NCI-H146 treated with DMSO at 0.1 percent for 48 hours (cell line): ENCODE results near the gene TESK2.
"Not testable (repeated sequence)": the region's sequence is repeated elsewhere in the genome, so short reads cannot be mapped to it uniquely, and the experiment has no call there.

Source experiments
- DNase-seq: peaks from one replicate; lab custom pipeline; 2025; ENCODE audit not compliant: unreplicated experiment; lab: John Stamatoyannopoulos, UW

The TESK2 gene, protein sequence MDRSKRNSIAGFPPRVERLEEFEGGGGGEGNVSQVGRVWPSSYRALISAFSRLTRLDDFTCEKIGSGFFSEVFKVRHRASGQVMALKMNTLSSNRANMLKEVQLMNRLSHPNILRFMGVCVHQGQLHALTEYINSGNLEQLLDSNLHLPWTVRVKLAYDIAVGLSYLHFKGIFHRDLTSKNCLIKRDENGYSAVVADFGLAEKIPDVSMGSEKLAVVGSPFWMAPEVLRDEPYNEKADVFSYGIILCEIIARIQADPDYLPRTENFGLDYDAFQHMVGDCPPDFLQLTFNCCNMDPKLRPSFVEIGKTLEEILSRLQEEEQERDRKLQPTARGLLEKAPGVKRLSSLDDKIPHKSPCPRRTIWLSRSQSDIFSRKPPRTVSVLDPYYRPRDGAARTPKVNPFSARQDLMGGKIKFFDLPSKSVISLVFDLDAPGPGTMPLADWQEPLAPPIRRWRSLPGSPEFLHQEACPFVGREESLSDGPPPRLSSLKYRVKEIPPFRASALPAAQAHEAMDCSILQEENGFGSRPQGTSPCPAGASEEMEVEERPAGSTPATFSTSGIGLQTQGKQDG

DNA sequence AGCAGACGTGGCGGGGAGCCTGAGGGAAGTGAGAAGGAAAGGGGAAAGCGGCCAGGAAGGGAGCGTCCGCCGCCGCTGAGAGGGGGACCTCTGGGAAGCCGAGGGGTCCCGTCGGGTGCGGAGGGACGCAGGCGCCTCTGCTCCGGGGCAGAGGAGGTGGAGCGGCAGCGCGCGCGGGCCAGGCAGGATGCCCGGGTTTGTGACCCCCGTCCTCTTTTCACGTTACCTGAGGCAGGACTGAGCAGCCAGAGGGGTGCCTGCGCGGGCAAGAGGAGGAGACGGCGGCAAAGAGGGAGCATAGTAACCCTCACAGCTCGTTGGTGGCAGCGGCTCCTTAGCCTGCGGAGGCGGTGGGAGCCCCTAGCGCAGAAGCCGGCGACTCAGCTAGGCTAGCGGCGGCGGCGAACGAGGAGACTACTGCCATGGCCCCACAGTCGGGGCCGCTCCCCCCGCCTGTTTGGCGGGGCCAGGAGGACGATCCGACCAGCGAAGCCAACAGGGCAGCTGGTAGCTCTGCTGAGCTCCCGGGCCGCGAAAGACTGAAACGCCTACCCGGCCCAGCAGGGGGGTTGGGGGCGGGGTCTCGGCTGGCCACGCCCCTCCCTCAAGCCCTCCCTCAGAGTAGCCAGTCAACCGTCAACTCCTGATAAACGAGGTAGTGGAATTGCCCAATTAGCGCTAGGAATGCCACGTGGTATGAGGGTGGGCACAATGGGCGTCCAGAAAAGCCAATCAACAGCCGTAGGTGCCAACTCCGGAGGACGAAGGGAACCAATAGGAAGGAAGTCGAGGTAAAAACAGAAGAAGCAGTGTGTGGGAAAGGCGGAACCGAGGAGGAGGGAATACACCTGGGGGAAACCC is at the start of gene TESK2:
TESK2 (minus strand) TSS at position 538 of the 861 bp plus-strand sequence. CDS start 33,378 bp downstream, outside the sequence.
- DNase-seq = peak; percentile 97

DNA sequence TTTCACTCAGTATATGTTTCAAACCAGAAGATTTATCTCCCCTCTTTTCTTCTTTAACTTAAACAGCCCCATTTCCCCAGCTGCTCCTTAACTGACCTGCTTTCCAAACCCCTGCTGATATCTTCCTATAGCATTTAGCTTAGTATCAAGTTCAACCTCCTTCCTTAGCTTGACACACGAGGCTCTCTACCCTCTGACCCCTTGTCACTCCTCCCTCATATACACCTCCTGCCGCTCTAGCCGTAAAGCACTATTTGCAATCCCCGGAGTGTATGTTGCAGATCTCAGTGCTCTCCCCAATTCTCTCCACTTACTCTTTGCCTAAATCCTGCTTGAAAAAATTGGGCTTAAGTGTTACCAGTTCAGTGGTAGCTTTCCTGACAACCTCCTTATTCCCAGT is 45.9 kb upstream of the TESK2 start:
- DNase-seq = no peak

DNA sequence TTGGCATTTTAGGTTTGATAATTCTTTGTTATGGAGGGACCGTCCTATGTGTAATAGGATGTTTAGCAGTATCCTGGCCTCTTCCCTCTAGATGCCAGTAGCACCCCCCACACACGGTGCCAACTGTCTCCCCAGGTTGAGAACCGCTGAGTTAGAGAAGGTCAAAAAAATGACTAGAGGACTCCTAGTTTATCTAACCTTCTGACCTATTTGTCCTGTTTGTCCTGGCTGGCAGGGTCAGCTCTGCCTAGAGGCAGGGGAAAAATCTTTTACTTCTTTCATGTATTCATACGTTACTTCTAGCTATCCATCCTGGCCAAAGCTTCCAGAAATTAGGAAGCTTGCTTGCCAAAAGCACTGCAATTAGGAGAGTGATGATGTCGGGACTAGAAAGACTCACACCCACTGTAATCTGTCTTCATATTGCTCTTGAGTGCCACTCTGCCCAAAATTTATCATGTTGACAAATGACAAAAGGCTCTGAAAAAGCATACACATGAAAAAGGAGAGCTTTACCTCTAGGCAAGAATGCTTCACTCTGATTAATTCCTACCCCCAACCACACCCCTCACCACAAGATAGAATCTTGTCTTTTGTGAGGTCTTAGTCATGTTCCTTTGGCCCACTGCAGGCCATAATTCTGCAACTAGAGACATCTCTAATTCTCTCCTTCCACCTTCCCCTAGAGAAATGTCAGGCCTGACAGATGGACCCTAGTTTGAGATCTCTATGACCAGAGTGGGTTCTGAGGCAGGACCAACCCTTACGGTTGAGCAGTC is 45.2 kb upstream of the TESK2 start:
- DNase-seq = no peak

DNA sequence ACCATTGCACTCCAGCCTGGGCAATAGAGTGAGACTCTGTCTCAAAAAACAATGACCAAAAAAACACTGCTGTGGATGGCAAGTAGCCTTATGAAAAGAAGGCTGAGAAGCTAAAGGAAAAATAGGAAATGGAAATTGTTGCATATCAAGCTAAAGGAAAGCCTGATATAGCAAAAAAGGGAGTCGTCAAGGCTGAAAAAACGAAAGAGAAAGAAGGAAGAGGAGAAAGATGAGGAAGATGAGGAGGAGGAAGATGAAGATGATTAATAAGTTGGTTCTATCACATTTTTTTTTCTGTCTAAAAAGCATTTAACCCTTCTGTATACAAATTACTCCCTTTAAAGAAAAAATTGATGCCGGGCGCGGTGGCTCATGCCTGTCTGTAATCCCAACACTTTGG is 40.9 kb upstream of the TESK2 start:
- no peak for DNase-seq

DNA sequence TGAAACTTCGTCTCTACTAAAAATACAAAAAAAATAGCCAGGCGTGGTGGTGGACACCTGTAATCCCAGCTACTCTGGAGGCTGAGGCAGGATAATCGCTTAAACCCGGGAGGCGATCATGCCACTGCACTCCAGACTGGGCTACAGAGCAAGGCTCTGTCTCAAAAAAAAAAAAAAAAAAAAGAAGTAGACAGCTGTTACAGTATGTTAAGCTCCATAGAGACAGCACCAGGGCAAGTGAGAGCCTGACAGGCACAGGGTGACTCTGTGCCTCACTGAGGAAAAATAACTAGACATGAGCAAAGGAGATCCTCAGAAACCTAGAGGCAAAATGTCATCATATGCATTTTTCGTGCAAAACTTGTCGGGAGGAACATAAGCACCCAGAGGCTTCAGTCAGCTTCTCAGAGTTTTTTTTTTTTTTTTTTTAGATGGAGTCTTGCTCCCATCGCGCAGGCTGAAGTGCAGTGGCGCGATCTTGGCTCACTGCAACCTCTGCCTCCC is 39.7 kb upstream of the TESK2 start:
- no peak for DNase-seq

DNA sequence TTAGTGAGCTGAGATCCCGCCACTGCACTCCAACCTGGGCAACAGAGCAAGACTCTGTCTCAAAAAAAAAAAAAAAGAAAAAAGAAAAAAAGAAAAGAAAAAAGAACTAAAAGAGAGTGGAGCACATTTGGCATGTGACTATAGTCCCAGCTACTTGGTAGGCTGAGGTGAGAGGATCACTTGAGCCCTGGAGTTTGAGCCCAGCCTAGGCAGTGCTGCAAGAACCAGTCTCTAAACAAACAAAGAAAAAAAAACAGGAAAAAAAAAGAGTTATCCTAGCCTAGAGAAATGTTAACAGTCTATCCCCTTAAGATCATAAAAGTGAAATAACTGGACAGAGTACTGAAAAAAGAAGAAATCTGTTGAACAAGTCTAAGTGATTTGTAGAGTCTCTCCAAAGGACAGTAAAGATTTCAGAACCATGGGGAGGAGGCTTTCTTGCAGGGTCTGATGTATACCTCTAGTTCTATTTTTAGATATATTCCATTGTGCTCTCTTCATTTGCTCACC is 35.2 kb upstream of the TESK2 start:
- no peak for DNase-seq

DNA sequence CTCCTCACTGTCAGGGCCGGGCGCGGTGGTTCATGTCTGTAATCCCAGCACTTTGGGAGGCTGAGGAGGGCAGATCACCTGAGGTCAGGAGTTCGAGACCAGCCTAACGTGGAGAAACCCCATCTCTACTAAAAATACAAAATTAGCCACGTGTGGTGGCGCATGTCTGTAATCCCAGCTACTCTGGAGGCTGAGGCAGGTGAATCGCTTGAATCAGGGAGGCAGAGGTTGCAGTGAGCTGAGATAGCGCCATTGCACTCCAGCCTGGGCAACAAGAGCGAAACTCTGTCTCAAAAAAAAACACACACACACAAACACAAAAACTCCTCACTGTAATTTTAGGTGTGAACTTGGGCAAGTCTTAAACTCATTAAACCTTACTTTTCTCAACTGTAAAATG is 33.0 kb upstream of the TESK2 start:
- not testable (repeated sequence) for DNase-seq

DNA sequence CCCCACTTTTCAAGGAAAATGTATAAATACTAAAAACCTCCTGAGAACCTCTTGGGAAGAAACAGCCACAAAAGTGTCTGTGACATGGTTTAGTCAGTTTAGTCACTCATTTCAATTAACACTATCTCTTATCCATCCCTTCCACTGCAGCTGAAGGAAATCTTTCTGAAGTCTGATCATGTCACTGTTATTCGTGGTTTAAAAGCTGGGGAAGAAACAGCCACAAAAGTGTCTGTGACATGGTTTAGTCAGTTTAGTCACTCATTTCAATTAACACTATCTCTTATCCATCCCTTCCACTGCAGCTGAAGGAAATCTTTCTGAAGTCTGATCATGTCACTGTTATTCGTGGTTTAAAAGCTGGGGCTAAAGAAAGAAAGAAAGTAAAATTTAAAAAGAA is 32.6 kb upstream of the TESK2 start:
- DNase-seq = not testable (repeated sequence)

DNA sequence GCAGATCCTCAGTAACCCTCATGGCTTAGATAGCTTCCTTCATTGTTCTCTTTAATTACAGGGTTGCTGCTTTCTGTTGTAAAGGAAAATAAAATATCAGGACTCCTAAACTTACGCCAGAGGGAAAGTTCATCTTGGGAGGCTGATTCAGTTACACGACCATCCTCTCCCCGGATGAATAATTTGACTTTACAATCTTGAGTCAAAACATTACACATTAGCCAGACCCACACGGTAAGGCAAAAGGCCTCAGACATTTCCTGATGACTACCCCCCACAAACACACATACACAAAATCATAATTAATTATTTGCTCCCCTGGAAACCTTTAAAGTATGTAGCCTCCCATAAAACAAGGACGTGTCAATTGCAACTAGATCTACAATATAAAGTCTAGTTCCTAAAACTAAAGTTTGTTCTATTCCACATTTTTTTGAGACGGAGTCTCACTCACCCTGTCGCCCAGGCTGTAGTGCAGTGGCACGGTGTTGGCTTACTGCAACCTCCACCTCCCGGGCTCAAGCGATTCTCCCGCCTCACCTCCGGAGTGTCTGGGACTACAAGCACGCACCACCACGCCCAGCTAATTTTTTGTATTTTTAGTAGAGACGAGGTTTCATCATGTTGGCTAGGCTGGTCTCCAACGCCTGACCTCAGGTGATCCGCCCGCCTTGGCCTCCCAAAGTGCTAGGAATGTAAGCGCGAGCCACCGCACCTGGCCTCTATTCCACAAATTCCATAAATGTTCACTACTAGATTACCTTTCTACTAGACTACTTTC is 31.6 kb upstream of the TESK2 start:
- DNase-seq = no peak

DNA sequence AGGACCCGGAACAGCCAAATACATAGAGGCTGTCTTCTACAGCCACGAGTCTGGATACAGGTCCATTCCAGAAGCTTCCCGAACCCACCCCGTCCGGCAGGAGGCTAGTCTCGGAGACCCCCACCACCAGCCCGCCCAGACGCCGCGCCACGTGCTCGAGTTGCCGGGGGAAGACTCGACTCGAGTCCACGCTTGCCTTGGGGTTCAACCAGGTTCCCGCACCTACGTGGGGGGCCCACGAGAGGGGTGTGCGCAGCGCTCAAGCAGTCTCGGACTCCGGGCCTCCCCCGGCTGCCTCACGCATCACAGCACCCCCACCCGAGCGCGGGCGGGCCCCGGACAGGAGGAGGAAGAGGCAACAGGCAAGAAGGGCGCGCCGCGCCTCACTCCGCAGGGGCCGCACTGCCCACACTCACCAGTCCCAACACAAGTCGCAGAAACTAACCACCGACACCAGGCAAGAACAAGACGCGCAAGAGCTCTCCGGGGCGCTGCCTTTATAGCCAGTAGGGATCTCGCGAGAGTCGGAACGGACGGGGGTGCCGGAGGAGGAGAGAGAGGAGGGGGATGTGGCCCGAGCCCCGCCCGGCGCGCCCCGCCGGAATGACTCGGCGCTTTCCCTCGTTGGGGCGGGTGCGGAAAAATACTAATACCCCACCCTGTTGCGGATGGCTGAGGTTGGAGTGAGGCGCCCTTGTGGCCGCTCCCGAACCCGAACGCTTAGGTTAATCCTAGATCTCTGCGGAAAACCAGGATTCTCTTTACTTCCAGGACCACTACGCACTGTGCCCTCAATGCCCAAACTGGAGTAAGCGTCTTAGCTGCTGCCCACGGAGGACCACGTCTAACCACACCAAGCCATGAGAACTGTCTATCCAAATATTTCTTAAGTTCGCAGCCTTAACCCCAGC is 30.7 kb upstream of the TESK2 start, which contains the start of gene PRDX1:
PRDX1 (minus strand) TSS at position 472 of the 911 bp plus-strand sequence. CDS start 2,841 bp downstream, outside the sequence.
- DNase-seq = peak; percentile 73

DNA sequence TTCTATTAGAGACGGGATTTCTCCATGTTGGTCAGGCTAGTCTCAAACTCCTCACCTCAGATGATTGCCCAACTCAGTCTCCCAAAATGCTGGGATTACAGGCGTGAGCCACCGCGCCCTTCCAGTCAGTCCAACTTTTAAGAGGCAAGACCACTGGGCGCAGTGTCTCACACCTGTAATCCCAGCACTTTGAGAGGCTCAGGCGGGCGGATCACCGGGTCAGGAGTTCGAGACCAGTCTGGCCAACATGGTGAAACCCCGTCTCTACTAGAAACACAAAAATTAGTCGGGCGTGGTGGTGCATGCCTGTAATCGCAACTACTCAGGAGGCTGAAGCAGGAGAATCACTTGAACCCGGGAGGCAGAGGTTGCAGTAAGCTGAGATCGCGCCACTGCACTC is 28.8 kb upstream of the TESK2 start:
- not testable (repeated sequence) for DNase-seq

DNA sequence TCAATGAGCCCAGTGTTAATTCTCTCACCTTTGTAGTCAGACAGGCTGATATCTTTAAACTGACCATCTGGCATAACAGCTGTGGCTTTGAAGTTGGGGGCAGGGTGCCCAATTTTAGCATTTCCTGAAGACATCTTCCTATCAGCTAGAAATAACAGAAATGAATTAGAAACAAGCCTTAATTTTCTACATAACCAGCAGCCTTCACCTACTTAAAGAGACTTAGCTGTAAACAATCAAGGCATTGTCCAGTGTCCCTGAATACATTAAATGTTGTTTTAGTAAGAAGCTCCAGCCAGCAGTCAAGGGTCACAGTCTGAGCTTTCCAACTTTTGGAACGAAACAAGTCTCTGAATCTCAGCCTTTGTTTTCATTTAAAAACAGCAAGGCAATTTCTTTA is 27.9 kb upstream of the TESK2 start:
- no peak for DNase-seq

DNA sequence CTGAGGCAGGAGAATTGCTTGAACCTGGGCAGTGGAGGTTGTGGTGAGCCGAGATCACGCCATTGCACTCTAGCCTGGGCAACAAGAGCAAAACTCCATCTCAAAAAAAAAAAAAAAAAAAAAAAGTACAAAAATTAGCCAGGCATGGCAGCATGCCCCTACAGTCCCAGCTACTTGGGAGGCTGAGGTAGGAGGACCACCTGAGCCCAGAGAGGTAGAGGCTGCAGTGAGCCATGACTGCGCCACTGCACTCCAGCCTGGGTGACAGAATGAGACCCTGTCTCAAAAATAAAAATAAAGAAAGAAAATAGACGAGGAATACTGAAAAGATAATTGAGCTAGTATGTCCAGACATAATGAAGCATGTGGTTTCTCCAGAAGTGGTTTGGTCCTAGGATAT is 27.4 kb upstream of the TESK2 start:
- DNase-seq = not testable (repeated sequence)

DNA sequence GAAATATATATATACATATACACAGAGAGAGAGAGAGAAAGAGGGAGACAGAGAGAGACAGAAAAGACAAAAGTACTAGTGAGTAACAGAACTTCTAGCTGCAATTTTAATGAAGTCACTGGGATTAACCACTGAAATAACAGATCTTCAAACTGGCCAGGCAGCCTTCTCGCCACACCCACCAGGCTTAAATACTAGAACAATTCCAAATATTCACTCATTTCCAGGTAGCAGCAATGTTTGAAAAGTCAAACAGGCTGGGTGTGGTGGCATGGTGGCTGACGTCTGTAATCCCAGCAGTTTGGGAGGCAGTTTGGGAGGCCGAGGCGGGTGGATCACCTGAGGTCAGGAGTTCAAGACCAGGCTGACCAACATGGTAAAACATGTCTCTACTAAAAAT is 25.5 kb upstream of the TESK2 start:
- DNase-seq = no peak

DNA sequence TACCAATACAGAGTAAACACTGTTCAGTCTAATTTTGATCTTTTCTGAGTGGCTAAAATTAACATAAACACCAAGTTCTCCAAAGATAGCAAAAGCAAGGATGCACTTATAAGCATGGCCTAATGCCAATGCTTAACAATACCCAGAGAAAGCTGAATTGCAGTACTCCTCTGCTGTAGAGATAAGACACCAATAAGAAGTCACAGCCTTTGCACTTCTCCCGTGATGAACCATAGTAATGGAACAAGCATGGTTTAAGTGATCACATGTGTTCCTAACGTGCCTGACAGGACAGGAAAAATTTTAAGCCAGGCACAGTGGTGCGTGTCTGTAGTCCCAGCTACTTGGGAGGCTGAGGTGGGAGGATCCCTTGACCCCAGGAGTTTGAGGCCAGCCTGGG is 25.1 kb upstream of the TESK2 start:
- no peak for DNase-seq

DNA sequence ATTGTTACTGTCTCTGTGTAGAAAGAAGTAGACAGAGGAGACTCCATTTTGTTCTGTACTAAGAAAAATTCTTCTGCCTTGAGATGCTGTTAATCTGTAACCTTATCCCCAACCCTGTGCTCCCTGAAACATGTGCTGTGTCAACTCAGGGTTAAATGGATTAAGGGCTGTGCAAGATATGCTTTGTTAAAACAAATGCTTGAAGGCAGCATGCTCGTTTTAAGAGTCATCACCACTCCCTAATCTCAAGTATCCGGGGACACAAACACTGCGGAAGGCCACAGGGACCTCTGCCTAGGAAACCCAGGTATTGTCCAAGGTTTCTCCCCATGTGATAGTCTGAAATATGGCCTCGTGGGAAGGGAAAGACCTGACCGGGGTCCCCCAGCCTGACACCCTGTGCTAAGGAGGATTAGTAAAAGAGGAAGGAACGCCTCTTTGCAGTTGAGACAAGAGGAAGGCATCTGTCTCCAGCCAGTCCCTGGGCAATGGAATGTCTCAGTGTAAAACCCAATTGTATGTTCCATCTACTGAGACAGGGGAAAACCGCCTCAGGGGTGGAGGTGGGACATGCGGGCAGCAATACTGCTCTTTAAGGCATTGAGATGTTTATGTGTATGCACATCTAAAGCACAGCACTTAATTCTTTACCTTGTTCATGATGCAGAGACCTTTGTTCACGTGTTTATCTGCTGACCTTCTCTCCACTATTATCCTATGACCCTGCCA is 22.7 kb upstream of the TESK2 start:
- not testable (repeated sequence) for DNase-seq

DNA sequence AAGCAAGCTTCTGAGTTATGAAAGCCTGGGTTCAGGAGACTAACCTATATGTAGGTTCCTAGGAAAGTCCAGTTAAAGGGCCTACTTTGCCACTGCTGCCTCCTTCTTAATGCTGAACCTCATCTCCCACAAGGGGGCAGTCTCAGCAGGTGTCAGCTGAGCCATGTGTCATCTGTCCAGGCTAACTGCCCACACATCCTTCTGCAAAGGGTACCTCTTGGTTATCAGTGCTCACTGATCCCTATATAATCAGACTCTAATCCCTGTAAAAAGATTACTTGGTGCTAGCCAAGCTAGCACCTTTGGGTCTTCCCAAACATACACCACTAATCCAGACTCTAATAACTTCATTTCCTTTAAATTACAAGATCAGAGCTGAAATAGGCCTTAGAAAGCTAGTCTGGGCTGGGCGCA is 21.7 kb upstream of the TESK2 start:
- no peak for DNase-seq

DNA sequence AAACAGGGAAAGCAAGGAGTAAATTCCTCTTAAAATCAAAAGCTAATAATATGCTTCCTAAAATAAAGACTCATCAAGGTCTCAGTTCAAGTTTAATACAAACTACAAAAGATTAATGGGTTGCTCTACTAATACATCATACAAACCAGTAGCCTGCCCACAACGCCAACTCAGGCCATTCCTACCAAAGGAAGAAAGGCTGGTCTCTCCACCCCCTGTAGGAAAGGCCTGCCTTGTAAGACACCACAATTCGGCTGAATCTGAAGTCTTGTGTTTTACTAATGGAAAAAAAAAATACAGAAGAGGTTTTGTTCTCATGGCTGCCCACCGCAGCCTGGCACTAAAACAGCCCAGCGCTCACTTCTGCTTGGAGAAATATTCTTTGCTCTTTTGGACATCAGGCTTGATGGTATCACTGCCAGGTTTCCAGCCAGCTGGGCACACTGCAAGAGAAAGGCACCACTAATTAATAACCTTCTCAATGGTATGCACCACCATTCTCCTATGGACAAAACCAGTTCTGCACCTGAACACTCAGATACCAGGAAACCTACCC is 20.1 kb upstream of the TESK2 start:
- DNase-seq = no peak
